Measurements from ENCODE around the gene TCOF1.

- TF ChIP-seq, protein P1, sequence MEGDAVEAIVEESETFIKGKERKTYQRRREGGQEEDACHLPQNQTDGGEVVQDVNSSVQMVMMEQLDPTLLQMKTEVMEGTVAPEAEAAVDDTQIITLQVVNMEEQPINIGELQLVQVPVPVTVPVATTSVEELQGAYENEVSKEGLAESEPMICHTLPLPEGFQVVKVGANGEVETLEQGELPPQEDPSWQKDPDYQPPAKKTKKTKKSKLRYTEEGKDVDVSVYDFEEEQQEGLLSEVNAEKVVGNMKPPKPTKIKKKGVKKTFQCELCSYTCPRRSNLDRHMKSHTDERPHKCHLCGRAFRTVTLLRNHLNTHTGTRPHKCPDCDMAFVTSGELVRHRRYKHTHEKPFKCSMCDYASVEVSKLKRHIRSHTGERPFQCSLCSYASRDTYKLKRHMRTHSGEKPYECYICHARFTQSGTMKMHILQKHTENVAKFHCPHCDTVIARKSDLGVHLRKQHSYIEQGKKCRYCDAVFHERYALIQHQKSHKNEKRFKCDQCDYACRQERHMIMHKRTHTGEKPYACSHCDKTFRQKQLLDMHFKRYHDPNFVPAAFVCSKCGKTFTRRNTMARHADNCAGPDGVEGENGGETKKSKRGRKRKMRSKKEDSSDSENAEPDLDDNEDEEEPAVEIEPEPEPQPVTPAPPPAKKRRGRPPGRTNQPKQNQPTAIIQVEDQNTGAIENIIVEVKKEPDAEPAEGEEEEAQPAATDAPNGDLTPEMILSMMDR (IDR thresholded peaks at IDR 0.05; ENCODE audit: extremely low read depth in 1 of 2, insufficient read depth in 1 of 2, low read depth in 1 of 2, low read length in 2 of 2): no peak
- TF ChIP-seq EZH2 (IDR thresholded peaks at IDR 0.05; ENCODE audit: borderline replicate concordance, low read depth, low read length, severe bottlenecking) (no peak), POLR2A (IDR thresholded peaks at IDR 0.05; ENCODE audit: low read depth, low read length) (no peak), POLR2AphosphoS5 (IDR thresholded peaks at IDR 0.05; ENCODE audit: insufficient read depth, low read depth, low read length) (no peak), GATA2 (IDR thresholded peaks at IDR 0.05; ENCODE audit: insufficient read depth, insufficient read length, low read depth, low read length) (no peak)
Measured at GRCh38 chr5:150323092-150323491, 34.4 kb upstream of the TCOF1 start.

Data from endothelial cell of umbilical vein (primary cell).